ENCODE measurements around the gene SEMA6B.

The SEMA6B gene

DNA sequence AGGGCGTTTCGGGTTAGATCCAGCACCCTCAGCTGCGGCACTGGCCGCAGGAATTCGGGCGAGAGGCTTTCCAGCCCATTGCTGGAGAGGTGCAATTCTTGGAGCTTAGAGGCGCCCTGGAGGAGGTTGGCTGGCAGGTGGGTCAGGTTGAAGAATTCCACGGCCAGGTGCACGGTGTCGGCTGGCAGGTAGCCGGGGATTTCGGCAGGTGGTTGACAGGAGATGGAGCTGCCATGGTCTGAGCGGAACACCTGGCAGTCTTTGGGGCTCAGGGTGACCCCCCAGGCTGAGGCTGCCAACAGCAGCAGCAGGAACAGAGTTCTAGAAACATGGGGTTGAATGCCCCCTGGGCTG, 20.9 kb downstream of the SEMA6B start:
- Histone ChIP-seq H3K4me1 (ENCODE audit: control insufficient read depth in 1 of 2, insufficient read depth in 2 of 2, low read length in 2 of 2) (peaks cover 0 to 8% of the 10 kb centered on the region in 2 experiments), H4K8ac (ENCODE audit: low read depth, low read length) (no peak overlapping the region), H3K4me3 (ENCODE audit: low read depth, low read length) (no peak overlapping the region), H2AFZ (ENCODE audit: insufficient read depth, low read length, poor library complexity) (no peak overlapping the region), H3K79me1 (ENCODE audit: low read length) (peaks cover 2% of the 10 kb centered on the region), H3K14ac (ENCODE audit: low read length) (no peak overlapping the region), H3K23ac (ENCODE audit: low read length) (no peak overlapping the region), H3K18ac (ENCODE audit: low read length) (no peak overlapping the region), H3K27ac (ENCODE audit: low read depth, low read length) (no peak overlapping the region), H2BK5ac (ENCODE audit: low read depth, low read length, poor library complexity) (no peak overlapping the region), H4K12ac (ENCODE audit: low read depth, low read length) (no peak overlapping the region), H3K4ac (ENCODE audit: low read depth, low read length) (no peak overlapping the region), H3K36me3 (ENCODE audit: control insufficient read depth in 1 of 2, insufficient read depth in 2 of 2, low read length in 2 of 2) (no peaks in the 10 kb centered on the region), H3K4me2 (ENCODE audit: low read length) (no peak overlapping the region), H3K9me3 (ENCODE audit: insufficient read depth, low read depth, low read length) (peaks cover 3% of the 10 kb centered on the region), H3K9ac (ENCODE audit: low read length) (no peak overlapping the region), H2BK120ac (ENCODE audit: insufficient read depth, low read length, poor library complexity) (no peak overlapping the region), H3K27me3 (ENCODE audit: insufficient read depth, low read length) (peaks cover 3% of the 10 kb centered on the region), H4K91ac (ENCODE audit: low read depth, low read length) (no peak overlapping the region), H2BK12ac (ENCODE audit: low read length) (no peak overlapping the region), H3K79me2 (ENCODE audit: control insufficient read depth, insufficient read depth, low read length, poor library complexity) (no peaks in the 10 kb centered on the region), H2AK5ac (ENCODE audit: low read length) (no peak overlapping the region)
- no peak for DNase-seq
- WGBS (ENCODE audit: extremely low coverage, insufficient coverage, insufficient read length) = no CpG with 5 or more reads among the region's 13 CpGs

DNA sequence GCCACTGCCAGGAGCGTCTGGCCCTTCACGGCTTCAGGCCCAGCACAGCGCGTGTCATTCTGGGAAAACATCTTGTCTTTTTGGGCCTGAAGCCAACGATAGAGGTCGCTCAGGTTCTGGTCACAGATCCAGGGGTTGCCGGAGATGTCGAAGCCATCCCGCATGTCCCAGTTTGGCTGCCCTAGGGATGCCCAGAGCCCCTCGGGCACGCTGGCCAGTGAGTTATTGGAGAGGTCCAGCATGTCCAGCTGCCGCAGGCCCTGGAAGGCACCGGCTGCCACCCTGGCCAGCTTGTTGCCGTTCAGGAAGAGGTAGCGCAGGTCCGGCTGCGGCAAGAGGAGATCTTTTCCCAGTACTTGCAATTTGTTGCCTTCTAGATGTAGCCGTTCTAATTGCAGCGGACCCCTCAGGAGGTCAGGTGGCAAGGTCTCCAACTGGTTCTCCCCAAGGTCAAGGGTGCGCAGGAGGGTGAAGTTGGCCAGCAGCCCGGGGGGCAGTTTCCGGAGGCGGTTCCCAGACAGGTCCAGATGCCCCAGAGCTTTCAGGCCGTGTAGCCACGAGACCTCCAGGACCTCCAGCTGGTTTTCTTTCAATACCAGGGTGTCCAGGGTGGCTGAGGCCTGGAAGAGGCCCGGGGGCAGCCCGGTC, 21.4 kb downstream of the SEMA6B start:
- DNase-seq = no peak
- Histone ChIP-seq H2BK12ac (ENCODE audit: low read length) (no peak overlapping the region), H2AFZ (ENCODE audit: insufficient read depth, low read length, poor library complexity) (no peak overlapping the region), H2BK120ac (ENCODE audit: insufficient read depth, low read length, poor library complexity) (no peak overlapping the region), H3K9ac (ENCODE audit: low read length) (no peak overlapping the region), H2AK5ac (ENCODE audit: low read length) (no peak overlapping the region), H2BK5ac (ENCODE audit: low read depth, low read length, poor library complexity) (no peak overlapping the region), H3K4ac (ENCODE audit: low read depth, low read length) (no peak overlapping the region), H4K91ac (ENCODE audit: low read depth, low read length) (no peak overlapping the region), H3K36me3 (ENCODE audit: control insufficient read depth in 1 of 2, insufficient read depth in 2 of 2, low read length in 2 of 2) (no peaks in the 10 kb centered on the region), H3K27me3 (ENCODE audit: insufficient read depth, low read length) (peaks cover 3% of the 10 kb centered on the region), H3K4me2 (ENCODE audit: low read length) (no peak overlapping the region), H3K79me1 (ENCODE audit: low read length) (peaks cover 2% of the 10 kb centered on the region), H3K14ac (ENCODE audit: low read length) (no peak overlapping the region), H3K23ac (ENCODE audit: low read length) (no peak overlapping the region), H4K12ac (ENCODE audit: low read depth, low read length) (no peak overlapping the region), H3K27ac (ENCODE audit: low read depth, low read length) (no peak overlapping the region), H3K4me3 (ENCODE audit: low read depth, low read length) (no peak overlapping the region), H3K18ac (ENCODE audit: low read length) (no peak overlapping the region), H3K79me2 (ENCODE audit: control insufficient read depth, insufficient read depth, low read length, poor library complexity) (no peaks in the 10 kb centered on the region), H3K9me3 (ENCODE audit: insufficient read depth, low read depth, low read length) (peaks cover 3% of the 10 kb centered on the region), H4K8ac (ENCODE audit: low read depth, low read length) (no peak overlapping the region), H3K4me1 (ENCODE audit: control insufficient read depth in 1 of 2, insufficient read depth in 2 of 2, low read length in 2 of 2) (peaks cover 0 to 8% of the 10 kb centered on the region in 2 experiments)
- WGBS (ENCODE audit: extremely low coverage, insufficient coverage, insufficient read length) = no CpG with 5 or more reads among the region's 27 CpGs

DNA sequence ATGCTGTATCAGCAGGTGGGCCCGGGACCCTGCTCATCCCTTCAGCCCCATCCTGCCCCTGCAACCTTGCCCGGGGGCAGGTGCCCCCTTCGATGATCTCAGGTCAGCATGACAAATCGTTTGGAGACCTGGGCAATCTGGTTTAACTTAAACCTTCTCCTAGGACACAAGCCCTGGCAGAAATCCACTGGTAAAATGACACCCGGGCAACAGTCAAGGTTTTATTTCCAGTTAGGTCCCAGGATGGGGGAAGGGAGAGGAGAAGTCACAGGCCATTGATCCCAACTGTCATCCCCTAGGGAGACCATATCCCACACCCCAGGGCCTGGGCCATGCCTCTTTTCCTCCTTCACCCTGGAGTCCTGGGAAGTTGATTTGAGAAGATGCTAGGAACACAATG, 22.7 kb downstream of the SEMA6B start:
- Histone ChIP-seq H3K4me1 (ENCODE audit: control insufficient read depth in 1 of 2, insufficient read depth in 2 of 2, low read length in 2 of 2) (peaks cover 0 to 8% of the 10 kb centered on the region in 2 experiments), H3K14ac (ENCODE audit: low read length) (no peak overlapping the region), H2BK12ac (ENCODE audit: low read length) (no peak overlapping the region), H2BK120ac (ENCODE audit: insufficient read depth, low read length, poor library complexity) (no peak overlapping the region), H4K91ac (ENCODE audit: low read depth, low read length) (no peak overlapping the region), H3K18ac (ENCODE audit: low read length) (no peak overlapping the region), H3K36me3 (ENCODE audit: control insufficient read depth in 1 of 2, insufficient read depth in 2 of 2, low read length in 2 of 2) (no peaks in the 10 kb centered on the region), H3K9ac (ENCODE audit: low read length) (no peak overlapping the region), H3K4me3 (ENCODE audit: low read depth, low read length) (no peak overlapping the region), H3K4me2 (ENCODE audit: low read length) (no peak overlapping the region), H3K27ac (ENCODE audit: low read depth, low read length) (no peak overlapping the region), H3K27me3 (ENCODE audit: insufficient read depth, low read length) (peaks cover 3% of the 10 kb centered on the region), H3K79me2 (ENCODE audit: control insufficient read depth, insufficient read depth, low read length, poor library complexity) (no peaks in the 10 kb centered on the region), H3K23ac (ENCODE audit: low read length) (no peak overlapping the region), H2BK5ac (ENCODE audit: low read depth, low read length, poor library complexity) (no peak overlapping the region), H3K9me3 (ENCODE audit: insufficient read depth, low read depth, low read length) (peaks cover 3% of the 10 kb centered on the region), H2AK5ac (ENCODE audit: low read length) (no peak overlapping the region), H4K8ac (ENCODE audit: low read depth, low read length) (no peak overlapping the region), H2AFZ (ENCODE audit: insufficient read depth, low read length, poor library complexity) (no peak overlapping the region), H4K12ac (ENCODE audit: low read depth, low read length) (no peak overlapping the region), H3K4ac (ENCODE audit: low read depth, low read length) (no peak overlapping the region), H3K79me1 (ENCODE audit: low read length) (peaks cover 2% of the 10 kb centered on the region)
- WGBS (ENCODE audit: extremely low coverage, insufficient coverage, insufficient read length) = no CpG with 5 or more reads among the region's 5 CpGs
- no peak for DNase-seq

- Histone ChIP-seq H3K79me1 (ENCODE audit: low read length) (peaks cover 2% of the 10 kb centered on the region), H4K12ac (ENCODE audit: low read depth, low read length) (peak within 1 kb of the TSS; percentile 39), H2BK12ac (ENCODE audit: low read length) (no peak within 1 kb of the TSS)
These were observed 24.4 kb downstream of the SEMA6B start, which contains the start of gene PLIN5 for GRCh38 chr19:4534836-4535658. PLIN5 (minus strand) TSS chr19:4535224; CDS start chr19:4534074, 1,150 bp downstream.

More at GRCh38 chr19:4534836-4535658, 24.4 kb downstream of the SEMA6B start, which contains the start of gene PLIN5:
- Histone ChIP-seq H2BK5ac (ENCODE audit: low read depth, low read length, poor library complexity) (no peak within 1 kb of the TSS), H2BK120ac (ENCODE audit: insufficient read depth, low read length, poor library complexity) (no peak within 1 kb of the TSS), H3K36me3 (ENCODE audit: control insufficient read depth in 1 of 2, insufficient read depth in 2 of 2, low read length in 2 of 2) (no peaks in the 10 kb centered on the region), H3K27me3 (ENCODE audit: insufficient read depth, low read length) (peaks cover 3% of the 10 kb centered on the region), H2AK5ac (ENCODE audit: low read length) (no peak within 1 kb of the TSS), H3K4me2 (ENCODE audit: low read length) (peak within 1 kb of the TSS; percentile 56), H3K9ac (ENCODE audit: low read length) (no peak within 1 kb of the TSS), H3K14ac (ENCODE audit: low read length) (no peak within 1 kb of the TSS), H3K79me2 (ENCODE audit: control insufficient read depth, insufficient read depth, low read length, poor library complexity) (no peaks in the 10 kb centered on the region), H3K23ac (ENCODE audit: low read length) (no peak within 1 kb of the TSS), H3K4me1 (ENCODE audit: control insufficient read depth in 1 of 2, insufficient read depth in 2 of 2, low read length in 2 of 2) (peaks cover 0 to 8% of the 10 kb centered on the region in 2 experiments), H4K91ac (ENCODE audit: low read depth, low read length) (no peak within 1 kb of the TSS), H3K9me3 (ENCODE audit: insufficient read depth, low read depth, low read length) (peaks cover 7% of the 10 kb centered on the region), H2AFZ (ENCODE audit: insufficient read depth, low read length, poor library complexity) (no peak within 1 kb of the TSS), H3K4me3 (ENCODE audit: low read depth, low read length) (peak within 1 kb of the TSS; percentile 48), H3K4ac (ENCODE audit: low read depth, low read length) (no peak within 1 kb of the TSS), H4K8ac (ENCODE audit: low read depth, low read length) (no peak within 1 kb of the TSS), H3K18ac (ENCODE audit: low read length) (no peak within 1 kb of the TSS), H3K27ac (ENCODE audit: low read depth, low read length) (no peak within 1 kb of the TSS)
- peak; percentile 34 to 53 for DNase-seq
- WGBS (ENCODE audit: extremely low coverage, insufficient coverage, insufficient read length) = no CpG with 5 or more reads among the region's 49 CpGs
